ENCODE results near the gene SCARB1. TPM values are rescaled to one million over a fixed set of nuclear protein-coding genes. Genes with fewer than 3 reads are reported as not detected.

Gene SCARB1
- total and polyA plus RNA-seq, 2 experiments from 2014 or later: 2.2 to 5.2 TPM

GRCh38 chr12:124867401-124867930 lies 3.8 kb upstream of the SCARB1 start:
- H3K4me2 ChIP-seq (ENCODE audit: unreplicated experiment): no peak overlapping the region
- no peak overlapping the region for H3K27ac ChIP-seq
- 90 to 94% methylated on average over 6 of the region's 6 CpGs for WGBS, 2 experiments (ENCODE audit: low coverage in 1 of 2, low lambda C conversion rate in 2 of 2, missing lambda C conversion rate in 2 of 2)

GRCh38 chr12:124866883-124867400 lies 3.3 kb upstream of the SCARB1 start:
- Histone ChIP-seq H3K9me2 (ENCODE audit: insufficient read depth) (no peaks in the 10 kb centered on the region), H3K27me3 (replicated peaks; ENCODE audit: insufficient read depth) (no peaks in the 10 kb centered on the region; the same call in 1 of the 2 replicates), H2AFZ (no peak overlapping the region), H3K36me3 (ENCODE audit: low read depth) (no peaks in the 10 kb centered on the region), H3K4me1 (ENCODE audit: insufficient read depth) (no peaks in the 10 kb centered on the region), H3F3A (ENCODE audit: insufficient read depth) (no peaks in the 10 kb centered on the region), H3K27ac (no peak overlapping the region), H3K4me3 (no peak overlapping the region), H3K79me2 (ENCODE audit: insufficient read depth) (no peaks in the 10 kb centered on the region), H3K4me2 (ENCODE audit: unreplicated experiment) (no peak overlapping the region), H3K9ac (no peak overlapping the region), H3K9me3 (ENCODE audit: low read depth) (no peaks in the 10 kb centered on the region), H4K20me1 (ENCODE audit: insufficient read depth) (no peaks in the 10 kb centered on the region)
- DNase-seq: no peak
- 87% methylated on average over 9 of the region's 9 CpGs for WGBS, 2 experiments (ENCODE audit: low coverage in 1 of 2, low lambda C conversion rate in 2 of 2, missing lambda C conversion rate in 2 of 2)
- TF ChIP-seq EZH2 (IDR thresholded peaks at IDR 0.05; ENCODE audit: insufficient read depth, poor library complexity, severe bottlenecking) (no peak), EZH2phosphoT487 (IDR thresholded peaks at IDR 0.05; ENCODE audit: insufficient read depth, low read depth) (no peak)
- in situ Hi-C loops (cut with MboI): no loop called here

More at GRCh38 chr12:124867401-124867930, 3.8 kb upstream of the SCARB1 start:
- Histone ChIP-seq H3K9me2 (ENCODE audit: insufficient read depth) (no peaks in the 10 kb centered on the region), H3K79me2 (ENCODE audit: insufficient read depth) (no peaks in the 10 kb centered on the region), H3K4me3 (no peak overlapping the region), H3K4me1 (ENCODE audit: insufficient read depth) (no peaks in the 10 kb centered on the region), H3K9me3 (ENCODE audit: low read depth) (no peaks in the 10 kb centered on the region), H3K9ac (no peak overlapping the region), H4K20me1 (ENCODE audit: insufficient read depth) (no peaks in the 10 kb centered on the region), H3F3A (ENCODE audit: insufficient read depth) (no peaks in the 10 kb centered on the region), H3K27me3 (replicated peaks; ENCODE audit: insufficient read depth) (no peaks in the 10 kb centered on the region; the same call in 1 of the 2 replicates), H2AFZ (no peak overlapping the region), H3K36me3 (ENCODE audit: low read depth) (no peaks in the 10 kb centered on the region)
- no peak for TF ChIP-seq EZH2 (IDR thresholded peaks at IDR 0.05; ENCODE audit: insufficient read depth, poor library complexity, severe bottlenecking)
- DNase-seq: no peak
- in situ Hi-C loops (cut with MboI): no loop called here

- H3K27ac ChIP-seq: no peak overlapping the region
- TF ChIP-seq EZH2phosphoT487 (IDR thresholded peaks at IDR 0.05; ENCODE audit: insufficient read depth, low read depth): no peak
- no peak for TF ChIP-seq EZH2 (IDR thresholded peaks at IDR 0.05; ENCODE audit: insufficient read depth, poor library complexity, severe bottlenecking)
- in situ Hi-C loops (cut with MboI): no loop called here
- H3K79me2 ChIP-seq (ENCODE audit: insufficient read depth): no peaks in the 10 kb centered on the region
- H3K9me3 ChIP-seq (ENCODE audit: low read depth): no peaks in the 10 kb centered on the region
- no peaks in the 10 kb centered on the region; the same call in 1 of the 2 replicates for H3K27me3 ChIP-seq (replicated peaks; ENCODE audit: insufficient read depth)
- H3K4me2 ChIP-seq (ENCODE audit: unreplicated experiment): no peak overlapping the region
- H3F3A ChIP-seq (ENCODE audit: insufficient read depth): no peaks in the 10 kb centered on the region
- H2AFZ ChIP-seq: no peak overlapping the region
- no peaks in the 10 kb centered on the region for H4K20me1 ChIP-seq (ENCODE audit: insufficient read depth)
- H3K9ac ChIP-seq: no peak overlapping the region
- DNase-seq: no peak
- H3K36me3 ChIP-seq (ENCODE audit: low read depth): no peaks in the 10 kb centered on the region
- H3K4me1 ChIP-seq (ENCODE audit: insufficient read depth): no peaks in the 10 kb centered on the region
- H3K9me2 ChIP-seq (ENCODE audit: insufficient read depth): no peaks in the 10 kb centered on the region
- WGBS, 2 experiments (ENCODE audit: low coverage in 1 of 2, low lambda C conversion rate in 2 of 2, missing lambda C conversion rate in 2 of 2): 80 to 86% methylated on average over 10 of the region's 10 CpGs
- no peak overlapping the region for H3K4me3 ChIP-seq
These were observed 2.7 kb upstream of the SCARB1 start for GRCh38 chr12:124866195-124866882.

- Histone ChIP-seq H3K9me3 (ENCODE audit: low read depth) (no peaks in the 10 kb centered on the region), H3K27ac (no peak overlapping the region), H3K4me3 (no peak overlapping the region), H3K4me2 (ENCODE audit: unreplicated experiment) (no peak overlapping the region), H3K27me3 (replicated peaks; ENCODE audit: insufficient read depth) (no peaks in the 10 kb centered on the region; the same call in 1 of the 2 replicates), H3K9ac (no peak overlapping the region), H2AFZ (no peak overlapping the region), H4K20me1 (ENCODE audit: insufficient read depth) (no peaks in the 10 kb centered on the region), H3K36me3 (ENCODE audit: low read depth) (no peaks in the 10 kb centered on the region), H3K4me1 (ENCODE audit: insufficient read depth) (no peaks in the 10 kb centered on the region), H3F3A (ENCODE audit: insufficient read depth) (no peaks in the 10 kb centered on the region), H3K79me2 (ENCODE audit: insufficient read depth) (no peaks in the 10 kb centered on the region), H3K9me2 (ENCODE audit: insufficient read depth) (no peaks in the 10 kb centered on the region)
- no peak for DNase-seq
- in situ Hi-C loops (cut with MboI): no loop called here
- 85 to 90% methylated on average over 7 of the region's 7 CpGs for WGBS, 2 experiments (ENCODE audit: low coverage in 1 of 2, low lambda C conversion rate in 2 of 2, missing lambda C conversion rate in 2 of 2)
- TF ChIP-seq EZH2 (IDR thresholded peaks at IDR 0.05; ENCODE audit: insufficient read depth, poor library complexity, severe bottlenecking): no peak
- no peak for TF ChIP-seq EZH2phosphoT487 (IDR thresholded peaks at IDR 0.05; ENCODE audit: insufficient read depth, low read depth)
These were observed 2.1 kb upstream of the SCARB1 start for GRCh38 chr12:124865728-124866127.
